HG03039 (cell line): ENCODE data around the gene ULK2.

Source experiments
- ATAC-seq: cut with Tn5 transposase; IDR thresholded peaks from one replicate; pipeline ENCODE4 v1.9.1; 2021; ENCODE audit warnings: mild to moderate bottlenecking, moderate library complexity; ENCODE audit not compliant: unreplicated experiment

The ULK2 gene

DNA sequence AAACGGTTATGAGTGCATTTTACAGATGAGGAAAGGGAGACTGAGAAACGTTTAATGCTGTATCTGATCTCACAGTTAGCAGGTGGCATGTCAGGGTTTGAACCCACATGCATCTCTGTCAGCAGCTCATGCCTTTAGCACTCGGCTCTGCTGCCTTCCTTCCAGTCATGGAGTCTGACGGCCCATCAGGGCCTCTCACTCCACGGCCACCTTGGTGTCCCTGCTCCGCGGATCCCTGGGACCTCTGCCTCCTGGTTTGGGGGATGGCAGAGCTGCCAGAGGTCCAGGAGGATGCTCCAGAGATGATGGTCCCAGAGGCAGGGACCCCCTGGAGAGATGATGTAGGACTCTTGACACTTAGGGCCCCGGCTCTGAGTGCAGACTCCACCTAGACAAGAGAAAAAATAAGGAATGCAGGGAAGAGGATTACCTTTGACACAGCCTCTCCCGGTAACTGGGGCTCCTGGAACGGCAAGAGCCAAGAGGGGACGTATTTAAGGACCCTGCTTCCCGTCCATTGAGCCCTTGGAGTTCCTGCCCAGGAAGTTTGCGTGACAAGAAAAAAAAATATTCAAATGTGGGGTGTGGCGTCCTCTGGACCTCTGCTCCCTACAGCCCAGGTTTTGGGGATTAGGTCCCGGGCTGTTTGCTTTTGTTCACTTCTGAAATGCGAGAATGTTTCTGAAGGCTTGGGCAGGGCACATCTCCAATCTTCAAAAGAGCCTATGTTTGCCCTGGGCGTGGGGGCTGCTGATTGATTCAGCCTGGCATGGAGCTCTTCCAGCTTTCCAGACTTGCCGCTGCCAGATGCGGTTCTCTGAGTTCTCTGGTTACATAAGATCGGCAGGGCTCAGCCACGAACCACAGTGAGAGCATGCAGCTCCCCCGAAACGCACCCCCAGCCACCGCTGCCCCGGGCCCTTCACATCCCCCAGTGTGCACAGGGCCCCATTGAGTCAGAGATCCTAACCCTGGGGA lies 119.6 kb downstream of the ULK2 start, which contains the start of gene ALDH3A1:
TSS of gene ALDH3A1 (minus strand) at position 470 of the 978 bp plus-strand sequence. CDS start 3,169 bp downstream, outside the sequence.
- no peak for ATAC-seq

DNA sequence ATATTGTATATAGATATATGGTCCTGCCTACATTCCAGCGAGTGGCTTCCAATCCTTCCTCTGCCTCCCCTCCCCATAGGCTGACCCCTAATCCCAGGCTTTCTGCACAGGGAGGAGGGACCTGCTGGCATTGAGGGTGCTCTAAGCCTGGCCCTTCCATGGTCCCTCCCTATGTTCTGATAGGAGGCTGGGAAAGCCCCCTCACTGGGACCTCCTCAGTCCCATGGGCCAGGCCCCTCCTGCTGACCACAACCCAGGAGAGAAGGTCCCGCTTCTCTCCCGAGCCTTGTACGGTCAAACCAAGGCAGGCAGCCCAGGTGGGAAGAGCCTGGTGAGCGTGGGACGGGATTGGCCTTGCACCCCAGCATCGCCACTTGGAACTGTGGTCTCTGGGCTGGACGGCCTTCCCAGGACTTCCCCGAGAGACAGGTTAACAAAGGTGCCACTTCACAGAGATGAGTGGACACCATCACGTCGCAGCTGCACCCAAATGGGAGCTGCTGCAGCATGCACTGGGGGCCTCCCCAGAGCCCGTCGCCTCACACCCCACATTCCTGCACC lies 120.5 kb downstream of the ULK2 start:
- ATAC-seq, result no peak

DNA sequence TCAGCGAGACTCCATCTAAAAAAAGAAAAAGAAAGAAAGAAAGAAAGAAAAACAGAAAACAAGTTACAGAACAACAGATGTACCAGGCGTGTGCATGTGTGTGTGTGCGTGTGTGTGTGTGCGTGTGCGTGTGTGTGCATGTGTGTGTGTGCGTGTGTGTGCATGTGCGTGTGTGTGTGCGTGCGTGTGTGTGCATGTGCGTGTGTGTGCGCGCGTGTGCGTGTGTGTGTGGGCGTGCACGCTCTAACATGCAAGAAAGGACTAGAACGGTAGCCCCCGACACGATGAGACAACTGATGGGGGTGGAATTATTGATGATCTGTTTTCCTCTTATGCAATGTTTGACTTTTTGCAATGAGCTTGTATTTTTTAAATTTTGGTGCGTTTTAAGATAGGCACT lies 121.2 kb downstream of the ULK2 start:
- no peak for ATAC-seq

- ATAC-seq, result no peak
Measured at GRCh38 chr17:19744922-19745757, 122.6 kb downstream of the ULK2 start.

DNA sequence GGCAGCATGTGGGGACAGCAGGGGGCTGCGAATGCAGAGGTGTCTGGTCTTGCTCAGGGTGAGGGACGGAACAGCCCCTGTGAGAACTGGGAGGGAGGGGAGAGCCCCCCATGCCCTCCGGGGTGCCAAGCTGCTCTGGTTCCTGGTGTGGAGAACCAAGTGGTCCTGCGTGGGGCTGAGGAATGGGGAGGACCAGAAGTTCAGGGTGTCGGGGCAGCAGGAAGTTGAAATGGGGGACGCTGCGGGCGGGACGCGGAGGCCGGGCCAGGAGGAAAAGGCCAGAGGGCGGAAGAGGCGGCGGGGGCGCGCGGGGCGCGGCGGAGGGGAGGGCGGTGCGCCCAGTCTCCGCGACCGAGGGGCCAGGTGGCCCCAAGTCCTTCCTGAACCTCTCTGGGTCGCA lies 123.2 kb downstream of the ULK2 start:
- ATAC-seq, result no peak

DNA sequence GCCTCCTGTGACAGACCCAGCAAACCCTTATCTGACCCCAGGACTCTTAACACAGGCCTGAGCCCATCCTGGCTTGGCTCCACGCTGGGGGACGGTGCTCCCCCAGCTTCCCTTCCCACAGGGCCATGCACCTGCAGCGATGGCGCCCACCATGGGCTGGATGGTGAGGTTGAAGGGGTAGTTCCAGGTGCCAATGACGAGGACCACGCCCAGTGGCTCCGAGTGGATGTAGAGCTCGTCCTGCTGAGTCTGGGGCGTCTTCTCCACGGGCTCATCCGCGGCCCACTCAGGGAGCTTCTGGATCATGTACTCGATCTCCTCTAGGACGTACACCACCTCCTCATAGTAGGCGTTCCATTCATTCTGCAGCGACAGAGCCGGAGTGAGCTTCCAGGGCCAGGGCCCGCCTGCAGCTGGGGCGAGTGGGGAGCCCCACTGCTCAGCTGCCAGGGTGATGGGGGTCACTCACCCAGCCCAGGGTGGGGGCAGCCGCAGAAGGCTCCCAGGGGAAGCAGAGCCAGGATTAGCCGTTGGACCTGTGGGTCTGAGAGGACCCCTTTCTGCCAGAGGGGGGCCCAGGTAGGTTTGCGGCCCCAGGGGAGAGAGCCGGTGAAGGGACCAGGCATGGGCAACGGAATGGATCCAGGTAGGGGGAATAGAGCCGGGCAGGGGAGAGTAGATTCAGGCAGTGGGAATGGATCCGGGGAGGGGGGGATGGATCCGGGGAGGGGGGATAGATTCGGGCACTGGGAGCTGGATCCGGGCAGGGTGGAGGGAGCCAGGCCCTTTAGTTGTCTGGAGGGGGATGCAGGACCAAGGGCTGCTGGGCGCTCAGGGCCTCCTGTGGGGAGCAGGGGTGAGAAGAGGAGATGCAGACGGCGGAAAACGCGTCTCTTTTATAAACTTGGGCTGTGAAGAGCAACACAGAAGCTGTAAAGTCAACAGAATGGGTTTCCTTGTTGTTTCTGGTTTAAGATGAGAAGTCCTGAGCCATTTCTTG lies 124.3 kb downstream of the ULK2 start:
- ATAC-seq, result no peak

DNA sequence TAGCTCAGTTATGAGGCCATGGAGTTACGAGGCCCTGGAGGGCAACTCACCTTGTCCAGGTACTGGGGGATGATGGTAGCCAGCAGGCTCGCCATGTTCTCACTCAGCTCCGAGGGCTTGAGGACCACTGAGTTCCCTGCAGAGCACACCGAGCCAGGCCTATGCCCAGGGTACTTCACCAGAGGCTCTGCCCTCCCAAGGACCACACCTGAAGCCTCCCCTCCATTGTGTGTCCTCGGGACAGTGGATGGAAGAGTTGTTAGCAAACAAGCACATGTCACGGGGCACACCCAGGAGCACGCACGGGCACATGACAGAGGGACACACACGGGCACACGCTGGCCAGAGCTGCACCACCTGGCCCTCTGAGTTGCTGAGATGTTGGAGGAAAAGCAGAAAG lies 125.2 kb downstream of the ULK2 start:
- ATAC-seq, result no peak

DNA sequence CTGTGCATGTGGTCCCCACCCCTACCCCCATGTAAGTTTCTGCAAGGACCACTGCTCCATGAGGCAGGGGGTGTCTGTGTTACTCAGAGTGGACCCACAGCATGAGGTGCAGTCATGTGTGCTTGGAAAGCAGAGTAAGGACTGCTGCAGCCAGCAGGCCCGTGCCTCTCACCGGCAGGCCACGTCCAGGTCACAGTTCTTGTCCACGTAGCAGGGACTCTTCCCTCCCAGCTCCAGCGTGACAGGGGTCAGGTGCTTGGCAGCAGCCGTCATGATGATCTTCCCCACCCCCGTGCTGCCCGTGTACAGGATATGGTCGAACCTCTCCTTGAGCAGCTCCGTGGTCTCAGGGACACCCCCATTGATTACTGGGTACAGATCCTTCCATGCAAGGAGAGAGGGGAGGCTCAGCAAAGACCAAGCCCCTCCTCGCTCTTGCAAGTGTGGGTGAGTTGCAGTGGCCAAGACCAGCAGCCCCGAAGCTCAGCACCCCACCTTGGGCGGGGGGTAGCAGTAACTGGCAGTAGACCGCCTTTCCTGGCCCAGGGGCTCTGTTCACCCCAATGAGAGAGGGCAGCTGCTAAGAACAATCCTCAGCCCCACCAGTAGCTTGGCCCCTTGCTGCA lies 125.8 kb downstream of the ULK2 start:
- no peak for ATAC-seq

- no peak for ATAC-seq
Measured at GRCh38 chr17:19740933-19741332, 126.8 kb downstream of the ULK2 start.

GRCh38 chr17:19739241-19740201 lies 128.2 kb downstream of the ULK2 start:
- no peak for ATAC-seq

GRCh38 chr17:19738757-19739156 lies 129.0 kb downstream of the ULK2 start:
- no peak for ATAC-seq

- ATAC-seq, result no peak
Measured at GRCh38 chr17:19738073-19738449, 129.7 kb downstream of the ULK2 start.

GRCh38 chr17:19737305-19738072 lies 130.2 kb downstream of the ULK2 start:
- no peak for ATAC-seq

DNA sequence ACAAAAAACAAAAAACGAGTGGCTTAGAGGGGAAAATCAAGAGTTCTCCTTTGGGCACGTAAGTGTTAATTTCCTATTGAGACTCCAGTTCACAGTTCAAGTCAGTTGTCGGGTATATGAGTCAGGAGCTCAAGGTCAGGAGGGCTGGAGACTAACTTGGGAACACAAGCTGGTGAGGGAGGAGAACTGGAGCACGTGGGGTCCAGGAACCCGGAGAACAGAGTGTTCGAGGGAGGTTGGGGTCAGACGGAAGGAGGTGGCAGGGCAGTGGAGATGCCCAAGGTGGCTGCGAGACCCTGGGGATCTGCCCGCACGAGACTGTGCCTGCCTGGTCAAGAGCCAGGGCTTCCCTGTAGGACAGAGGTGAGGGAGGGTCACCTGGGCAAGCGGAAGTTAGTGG lies 131.7 kb downstream of the ULK2 start:
- no peak for ATAC-seq

GRCh38 chr17:19733953-19734526 lies 133.7 kb downstream of the ULK2 start:
- ATAC-seq, result no peak

- ATAC-seq, result no peak
Measured at GRCh38 chr17:19731626-19732025, 136.1 kb downstream of the ULK2 start.

- no peak for ATAC-seq
Measured at GRCh38 chr17:19730843-19731242, 136.9 kb downstream of the ULK2 start.
